Upper lobe of right lung (tissue), 1 donor: Measurements from ENCODE around the gene MIER2. TPM values are rescaled to one million over a fixed set of nuclear protein-coding genes. Genes with fewer than 3 reads are reported as not detected.

ENCODE experiments used
- ATAC-seq: fragments of 200-7000 bp; cut with Tn5 transposase; one replicate; pipeline ENCODE4 v1.9.1; 2020; ENCODE audit warnings: mild to moderate bottlenecking, moderate library complexity
- DNase-seq: peaks from one replicate; pipeline ENCODE4 v3.0.0-alpha.2; 2020
- H3K27ac ChIP-seq: fragments of 200-600 bp; one replicate; pipeline ENCODE4 v1.8.0; 2022
- H3K27me3 ChIP-seq: fragments of 200-600 bp; one replicate; pipeline ENCODE4 v1.8.0; 2022; ENCODE audit warnings: mild to moderate bottlenecking
- H3K36me3 ChIP-seq: fragments of 200-600 bp; one replicate; pipeline ENCODE4 v1.8.0; 2022
- H3K4me1 ChIP-seq: fragments of 200-600 bp; one replicate; pipeline ENCODE4 v1.8.0; 2022
- H3K4me3 ChIP-seq: fragments of 200-600 bp; one replicate; pipeline ENCODE4 v1.8.0; 2022; ENCODE audit warnings: mild to moderate bottlenecking
- H3K9me3 ChIP-seq: fragments of 200-600 bp; one replicate; pipeline ENCODE4 v1.8.0; 2022
- CTCF ChIP-seq: fragments of 200-600 bp; IDR thresholded peaks from one replicate; pipeline ENCODE4 v1.8.0; 2022; ENCODE audit warnings: antibody characterized with exemption
- intact Hi-C: fragments of 100-400 bp; cut with DNase I; formaldehyde crosslinking; loops from one replicate; pipeline ENCODE4 v1.11.0; 2022
- total RNA-seq: library from RNA; stranded (reverse); fragmentation: NEBNext Ultra II Directional; extraction: Animal tissue kit (Norgen Biotek cat#: 25700); gene quantifications from one replicate; pipeline ENCODE4 v1.2.1, GENCODE V29; 2021
- donor health status: DM: no; HTN: yes; CAD: no; lungs with severe emphysema.

The MIER2 gene
- total RNA-seq, 1 donor from 2014 or later = 43.1 TPM

- no peak for TF ChIP-seq CTCF
- Histone ChIP-seq H3K4me1 (peaks cover 34% of the 10 kb centered on the region), H3K27ac (no peak overlapping the region), H3K4me3 (no peak overlapping the region), H3K36me3 (no peaks in the 10 kb centered on the region), H3K27me3 (peaks cover 45% of the 10 kb centered on the region), H3K9me3 (no peaks in the 10 kb centered on the region)
- intact Hi-C loops = no loop called here
- no peak for ATAC-seq
- peak; percentile 49 for DNase-seq
Measured at GRCh38 chr19:292281-292884, 52.2 kb downstream of the MIER2 start.

- no peak for ATAC-seq
- peak; percentile 62 for DNase-seq
- H3K36me3 ChIP-seq = no peaks in the 10 kb centered on the region
- intact Hi-C loops = no loop called here
- H3K9me3 ChIP-seq = no peaks in the 10 kb centered on the region
- H3K4me1 ChIP-seq = peaks cover 34% of the 10 kb centered on the region
- no peak overlapping the region for H3K27ac ChIP-seq
- H3K27me3 ChIP-seq = peaks cover 45% of the 10 kb centered on the region
- peak overlapping the region; percentile 5 for H3K4me3 ChIP-seq
- TF ChIP-seq CTCF = no peak
Measured at GRCh38 chr19:291561-292280, 52.9 kb downstream of the MIER2 start.

DNA sequence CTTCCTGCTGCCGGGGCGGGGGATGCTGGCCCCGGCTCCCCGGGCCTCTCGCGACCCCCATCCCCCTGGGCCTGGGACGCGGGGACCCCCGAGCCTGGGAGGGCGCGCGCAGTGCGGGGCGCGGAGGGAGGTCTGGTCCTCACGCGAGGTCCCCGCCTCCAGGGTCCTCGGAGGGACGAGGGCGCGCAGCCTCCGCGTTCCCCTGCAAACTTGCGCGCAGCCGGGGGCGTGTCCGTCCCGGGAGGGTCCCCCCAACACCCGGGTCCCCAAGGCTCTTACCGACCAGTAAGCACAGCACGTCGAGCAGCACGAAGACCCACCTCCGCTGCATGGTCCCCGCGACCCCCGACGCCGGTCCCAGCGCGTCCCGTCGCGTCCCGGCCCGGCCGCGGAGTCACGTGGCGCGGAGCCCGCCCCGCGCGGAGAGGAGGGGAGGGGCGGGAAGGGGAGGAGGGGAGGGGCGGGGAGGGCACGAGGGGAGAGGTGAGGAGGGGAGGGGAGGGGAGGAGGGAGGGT, 53.5 kb downstream of the MIER2 start, which contains the start of gene PLPP2:
Gene PLPP2, minus strand, starts transcription at position 398 of the 516 bp plus-strand sequence. Its CDS starts 67 bp downstream, at position 331.
- H3K27me3 ChIP-seq = peaks cover 45% of the 10 kb centered on the region
- H3K4me1 ChIP-seq = peaks cover 28% of the 10 kb centered on the region
- H3K4me3 ChIP-seq = peak within 1 kb of the TSS; percentile 36
- intact Hi-C loops = no loop called here
- peak within 1 kb of the TSS; percentile 6 for H3K27ac ChIP-seq
- peak; percentile 1 for ATAC-seq
- no peaks in the 10 kb centered on the region for H3K9me3 ChIP-seq
- H3K36me3 ChIP-seq = no peaks in the 10 kb centered on the region
- no peak for TF ChIP-seq CTCF
- DNase-seq = no peak

DNA sequence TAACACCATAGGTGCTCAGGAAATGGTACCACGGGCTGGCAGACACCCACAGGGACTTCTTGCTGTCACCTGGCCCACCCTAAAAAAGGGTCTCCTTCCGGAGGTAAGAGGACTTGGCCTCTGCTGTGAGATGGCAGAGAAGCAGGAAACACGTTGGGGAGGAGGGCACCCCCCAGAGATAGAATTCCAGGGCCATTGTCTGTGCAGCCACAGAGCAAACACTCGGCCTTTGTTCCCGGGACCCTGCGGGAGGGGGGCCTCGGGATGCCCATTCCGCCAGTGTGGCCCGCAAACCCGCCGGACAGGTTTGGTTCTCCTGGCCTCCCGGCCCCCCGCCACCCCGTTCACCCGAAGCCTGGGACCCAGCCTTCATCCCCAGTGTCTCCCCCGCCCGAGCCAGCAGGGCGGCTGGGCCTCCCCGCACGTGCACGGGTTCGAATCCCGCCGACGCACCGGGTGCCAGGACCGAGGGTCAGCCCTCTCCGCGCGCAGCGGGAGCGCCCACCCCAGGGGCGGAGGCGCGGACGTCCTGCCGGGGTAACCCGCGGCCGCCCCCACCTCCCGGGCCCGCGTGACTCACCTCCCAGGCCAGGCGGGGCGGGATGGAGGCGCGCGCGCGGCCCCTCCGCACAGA, 54.1 kb downstream of the MIER2 start:
- Histone ChIP-seq H3K27ac (peak overlapping the region; percentile 6), H3K4me3 (peak overlapping the region; percentile 36), H3K36me3 (no peaks in the 10 kb centered on the region), H3K27me3 (peaks cover 45% of the 10 kb centered on the region), H3K9me3 (no peaks in the 10 kb centered on the region), H3K4me1 (peaks cover 24% of the 10 kb centered on the region)
- intact Hi-C loops = no loop called here
- no peak for TF ChIP-seq CTCF
- ATAC-seq (peak; percentile 37), DNase-seq (peak; percentile 80)

DNA sequence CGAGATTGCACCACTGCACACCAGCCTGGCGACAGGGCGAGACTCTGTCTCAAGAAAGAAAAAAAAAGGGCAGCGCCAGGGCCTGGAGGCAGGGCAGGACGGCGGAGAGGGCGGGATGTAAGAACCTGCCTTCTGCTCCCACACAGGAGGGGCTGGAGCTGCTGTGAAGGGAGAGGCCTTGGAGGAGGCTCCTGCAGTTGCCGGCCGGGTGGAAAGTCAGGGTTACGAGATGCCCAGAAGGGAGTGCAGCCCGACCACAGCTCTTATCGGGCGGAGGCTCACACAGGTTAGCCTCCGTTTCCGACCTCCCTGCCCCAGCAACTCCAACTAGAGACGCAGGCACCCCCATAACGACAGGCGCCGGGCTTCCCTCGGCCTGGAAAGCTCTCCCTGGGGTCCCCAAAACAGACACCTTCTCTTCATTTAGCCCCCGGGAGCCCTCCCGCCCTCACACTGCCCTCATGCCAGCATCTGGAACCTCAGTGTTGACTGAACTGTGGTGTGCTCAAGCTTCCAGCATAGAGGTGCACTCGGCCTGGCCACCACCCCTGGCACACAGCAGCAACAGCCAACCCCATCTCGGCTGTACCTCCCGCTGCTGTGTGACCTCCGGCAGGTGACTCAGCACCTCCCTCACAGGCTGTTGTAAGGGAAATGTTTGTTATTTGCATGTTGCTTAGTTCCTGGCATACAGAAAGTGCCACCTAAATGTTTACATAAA, 54.8 kb downstream of the MIER2 start:
- TF ChIP-seq CTCF = no peak
- ATAC-seq (peak; percentile 68), DNase-seq (peak; percentile 72)
- Histone ChIP-seq H3K9me3 (no peaks in the 10 kb centered on the region), H3K36me3 (no peaks in the 10 kb centered on the region), H3K27me3 (peaks cover 43% of the 10 kb centered on the region), H3K27ac (peak overlapping the region; percentile 6), H3K4me1 (peaks cover 18% of the 10 kb centered on the region), H3K4me3 (peak overlapping the region; percentile 36)
- intact Hi-C loops = no loop called here
